UCSD-AML1 (cell line): ENCODE results near the gene PCNX2.

Source experiments
- DNase-seq: peaks from one replicate; lab custom pipeline; 2025; ENCODE audit not compliant: unreplicated experiment; lab: John Stamatoyannopoulos, UW

The PCNX2 gene

DNA sequence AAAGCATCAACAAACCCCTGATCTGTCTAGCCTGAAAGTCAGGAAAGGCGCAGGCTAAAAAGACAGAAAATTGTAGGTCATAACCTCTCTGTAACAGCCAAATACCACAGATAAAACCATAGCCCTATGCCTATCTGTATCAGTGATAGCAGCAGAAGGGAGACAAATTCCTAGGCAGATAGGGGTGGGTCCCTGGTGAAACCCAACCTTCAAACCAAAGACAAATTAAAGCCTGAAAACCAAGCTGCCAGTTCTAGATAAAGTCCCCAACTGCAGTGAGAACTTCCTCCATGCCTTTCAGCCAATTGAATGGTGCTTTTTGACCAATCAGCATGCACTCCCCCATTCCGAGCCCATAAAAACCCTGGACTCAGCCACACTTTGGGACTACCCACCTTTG is 229.8 kb downstream of the PCNX2 start:
- DNase-seq = no peak

DNA sequence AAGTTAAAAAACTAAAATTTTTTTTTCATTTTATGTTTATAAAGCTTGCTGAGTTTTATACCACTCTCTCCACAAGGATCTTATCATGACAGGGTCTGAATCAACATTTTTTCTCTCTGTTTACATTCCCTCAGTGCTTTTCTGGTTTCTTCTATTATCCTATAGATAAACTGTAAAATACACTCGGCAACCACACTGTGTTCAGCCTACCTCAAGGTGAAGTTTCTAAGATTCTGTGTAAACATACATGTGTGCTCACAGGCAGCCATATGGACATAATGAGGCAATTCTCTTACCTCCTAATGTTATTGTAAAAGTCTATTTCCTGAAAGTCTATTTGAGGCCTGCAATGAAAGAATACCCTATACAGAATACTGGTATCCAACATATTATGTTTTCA is 230.5 kb downstream of the PCNX2 start:
- DNase-seq = no peak

DNA sequence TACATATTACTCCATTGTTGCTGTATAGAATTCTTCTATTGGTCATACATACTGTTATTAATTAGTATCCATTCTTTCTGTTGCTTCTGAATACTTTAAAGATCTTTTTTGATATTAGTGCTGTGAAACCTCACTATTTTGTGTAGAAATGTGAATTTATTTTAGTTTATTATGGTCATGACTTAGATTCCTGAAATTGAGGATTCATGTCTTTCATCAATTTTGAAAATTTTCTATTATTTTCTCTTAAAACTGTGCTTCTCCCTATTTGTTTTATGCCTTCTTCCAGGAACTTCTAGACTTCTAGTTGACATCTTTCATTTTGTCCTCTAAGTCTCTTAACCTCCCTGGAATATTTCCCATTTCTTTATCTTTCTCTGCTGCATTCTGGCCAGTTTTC is 232.1 kb downstream of the PCNX2 start:
- DNase-seq = no peak

DNA sequence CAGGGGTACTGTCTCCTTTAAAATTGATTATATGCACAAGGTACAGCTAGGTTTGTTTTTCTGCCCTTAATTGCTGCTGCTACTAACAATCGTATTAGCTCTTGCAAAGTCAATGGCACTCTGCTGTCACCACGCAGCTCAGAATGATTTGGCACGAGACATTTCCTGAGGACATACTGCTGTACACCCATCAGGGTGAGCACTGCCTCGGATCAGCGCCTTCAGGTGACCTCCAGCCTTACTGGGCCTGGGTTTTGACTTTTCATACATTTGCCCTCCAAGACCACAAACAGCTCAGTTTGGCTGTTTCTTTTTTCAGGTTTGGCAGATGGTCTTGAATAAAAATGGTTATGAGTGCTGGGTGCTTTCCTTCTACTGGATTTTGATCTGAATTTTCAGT is 234.3 kb downstream of the PCNX2 start:
- no peak for DNase-seq

DNA sequence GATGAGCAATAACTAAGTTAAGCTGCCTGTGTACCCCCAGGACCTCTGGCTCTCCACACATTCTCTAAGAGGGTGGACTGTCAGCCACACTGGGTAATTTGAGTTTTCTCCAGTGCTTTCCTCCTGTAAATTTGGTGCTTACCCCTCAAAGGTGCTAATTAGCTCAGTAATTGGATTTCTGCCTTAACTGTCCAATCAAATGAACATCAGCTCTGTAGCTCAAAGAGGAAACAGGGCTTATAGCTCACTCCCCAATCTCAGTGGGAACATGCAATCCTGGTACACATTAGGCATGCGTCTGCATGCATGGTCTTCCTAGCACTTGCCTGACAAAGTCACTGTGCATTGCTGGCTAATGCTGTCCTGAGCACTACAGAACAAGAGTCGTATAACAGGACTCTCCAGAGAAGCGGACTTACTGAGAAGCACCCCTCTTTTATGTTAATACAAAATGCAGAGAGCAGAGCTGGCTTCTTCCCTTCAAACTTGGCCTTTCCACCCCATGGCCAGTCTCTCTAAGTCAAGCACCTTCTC is 235.0 kb downstream of the PCNX2 start:
- DNase-seq = no peak

DNA sequence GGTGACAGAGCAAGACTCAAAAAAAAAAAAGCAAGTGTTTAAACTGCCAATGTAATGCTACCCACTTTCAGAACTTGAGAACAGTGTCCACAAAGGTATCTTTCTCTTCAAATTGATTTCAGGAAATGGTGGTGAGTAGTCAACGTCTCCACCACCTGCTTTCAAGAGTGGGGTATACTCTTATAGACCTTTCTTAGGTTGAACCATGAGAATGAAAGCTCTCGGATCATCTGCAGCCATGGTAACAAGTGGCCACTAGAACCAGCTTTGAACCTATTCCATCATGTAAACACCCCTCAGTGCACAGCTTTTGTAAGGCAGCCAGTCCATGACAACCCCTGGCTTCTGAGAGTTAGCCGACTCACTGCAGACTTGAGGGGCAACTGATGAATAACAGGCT is 237.7 kb downstream of the PCNX2 start:
- no peak for DNase-seq

DNA sequence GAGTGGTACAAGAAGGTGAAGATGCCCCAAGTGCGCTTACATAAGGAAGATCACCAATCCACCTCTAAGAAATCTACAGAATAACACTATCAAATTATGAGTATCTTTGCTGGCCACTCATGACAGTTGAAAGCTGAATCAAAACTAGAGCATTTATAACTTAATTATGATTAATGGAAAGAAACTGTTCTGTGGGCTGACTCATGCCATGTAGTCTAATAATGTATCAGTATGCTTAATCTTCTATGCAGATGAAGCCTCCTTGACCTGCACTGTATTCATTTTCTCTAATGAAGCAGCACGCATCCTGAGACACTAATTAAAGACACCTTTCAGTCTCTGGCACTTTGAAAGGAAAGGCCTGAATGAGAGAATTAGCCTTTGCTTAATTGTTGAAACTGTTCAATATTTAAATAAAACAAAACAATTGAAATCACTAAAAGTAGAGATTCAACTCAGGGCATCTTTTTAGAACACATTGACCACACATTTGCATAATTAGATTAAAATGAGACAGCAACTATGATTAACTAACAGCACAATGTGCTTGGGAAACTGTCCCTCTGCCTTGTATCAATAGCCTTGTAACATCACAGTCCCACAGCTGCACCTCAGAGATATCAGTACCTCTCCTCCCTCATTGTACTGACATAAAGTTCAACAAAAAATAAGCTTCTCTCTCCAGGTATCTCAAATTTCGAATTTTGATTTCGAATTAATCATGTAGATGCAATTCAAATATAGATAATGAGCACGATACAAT is 239.5 kb downstream of the PCNX2 start:
- DNase-seq = no peak

DNA sequence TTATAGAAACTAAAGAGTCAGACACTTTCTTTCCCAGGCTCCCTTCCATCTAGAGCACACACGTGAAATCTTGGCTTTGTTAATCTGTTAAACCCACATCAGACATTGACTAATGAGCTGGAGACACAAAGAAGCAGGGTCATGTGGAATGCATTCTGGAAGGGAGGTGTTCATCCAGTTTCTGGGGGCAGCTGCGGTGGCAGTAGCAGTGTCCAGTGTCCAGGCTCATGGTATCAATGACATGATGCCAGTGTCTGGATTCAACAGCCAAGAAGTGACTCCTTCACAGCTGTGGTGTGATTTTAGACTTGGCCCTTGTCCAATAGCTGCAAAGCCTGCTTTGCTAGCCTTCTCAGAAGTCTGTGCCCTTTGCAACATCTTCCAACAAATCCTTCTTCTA is 249.9 kb downstream of the PCNX2 start:
- no peak for DNase-seq

DNA sequence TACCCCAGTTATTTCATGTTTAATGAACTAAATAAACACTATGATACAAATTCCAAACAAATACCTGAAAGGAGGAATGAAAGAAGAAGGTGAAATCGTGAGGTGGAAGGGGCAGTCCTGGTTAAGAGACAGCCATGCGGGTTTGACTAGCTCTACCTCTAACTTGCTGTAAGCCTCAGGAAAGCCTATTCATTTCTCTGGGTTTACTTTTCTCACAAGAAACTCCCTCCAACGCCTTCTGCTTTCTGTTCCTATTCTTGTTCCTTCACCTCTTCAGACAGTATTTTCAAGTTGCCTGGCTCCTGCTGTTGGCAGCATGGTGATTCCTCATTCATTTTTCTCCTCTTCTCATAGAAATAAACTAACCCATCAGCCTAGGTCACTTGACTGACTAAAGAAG is 252.7 kb downstream of the PCNX2 start:
- no peak for DNase-seq

DNA sequence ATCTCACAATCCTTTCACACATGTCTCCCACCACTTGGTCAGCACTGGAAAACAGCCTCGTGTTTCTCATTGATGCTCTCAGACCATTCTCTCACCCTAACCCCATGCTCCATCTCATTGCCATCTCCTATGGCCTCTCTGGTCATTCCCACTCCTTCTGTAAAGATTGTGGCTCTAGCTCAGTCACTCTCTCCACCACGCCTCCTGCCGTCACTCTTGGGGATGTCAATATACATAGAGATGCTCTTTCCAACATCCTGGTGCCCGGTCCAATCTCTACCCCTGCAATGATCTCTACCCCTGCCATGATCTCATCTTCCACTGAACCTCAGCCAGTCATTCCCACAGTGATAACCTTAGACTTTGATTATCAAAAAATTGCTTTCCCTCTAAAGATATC is 255.0 kb downstream of the PCNX2 start:
- DNase-seq = no peak

DNA sequence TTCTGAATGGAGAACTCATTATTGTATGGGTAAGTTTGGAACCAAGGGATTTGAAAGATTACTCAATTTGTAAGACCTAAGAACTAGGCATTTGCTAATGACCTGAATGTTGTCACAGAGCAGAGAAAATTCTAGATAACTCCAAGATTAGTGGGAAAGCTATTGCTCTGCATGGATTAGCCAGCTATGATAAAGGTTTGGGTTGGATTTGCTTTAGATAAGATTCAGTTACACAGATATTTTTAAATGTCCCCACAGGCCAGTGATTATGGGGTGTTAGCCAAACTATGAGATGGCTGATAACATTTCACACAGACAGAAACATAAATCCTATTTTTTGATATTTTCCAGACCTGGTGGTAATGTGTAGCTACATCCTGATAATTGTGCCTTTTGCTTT is 256.9 kb downstream of the PCNX2 start:
- DNase-seq = no peak

DNA sequence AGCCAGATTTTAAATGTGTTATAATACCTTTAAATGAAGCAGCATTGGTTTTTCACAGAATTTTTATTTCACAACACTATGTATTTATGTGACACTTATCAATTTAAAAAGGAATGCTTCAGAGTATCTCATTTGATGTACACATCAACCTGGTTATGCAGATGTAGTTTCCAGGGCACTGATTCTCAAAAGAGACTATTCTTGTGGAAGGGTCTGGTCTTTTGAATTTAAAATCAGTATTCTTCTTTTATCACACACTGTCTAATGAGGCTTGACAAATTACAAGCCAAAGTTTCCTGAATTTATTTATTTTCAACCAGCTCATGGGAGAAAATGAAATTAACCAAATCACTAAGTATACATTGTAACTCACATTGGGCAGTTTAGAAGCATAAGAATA is 257.7 kb downstream of the PCNX2 start:
- no peak for DNase-seq

DNA sequence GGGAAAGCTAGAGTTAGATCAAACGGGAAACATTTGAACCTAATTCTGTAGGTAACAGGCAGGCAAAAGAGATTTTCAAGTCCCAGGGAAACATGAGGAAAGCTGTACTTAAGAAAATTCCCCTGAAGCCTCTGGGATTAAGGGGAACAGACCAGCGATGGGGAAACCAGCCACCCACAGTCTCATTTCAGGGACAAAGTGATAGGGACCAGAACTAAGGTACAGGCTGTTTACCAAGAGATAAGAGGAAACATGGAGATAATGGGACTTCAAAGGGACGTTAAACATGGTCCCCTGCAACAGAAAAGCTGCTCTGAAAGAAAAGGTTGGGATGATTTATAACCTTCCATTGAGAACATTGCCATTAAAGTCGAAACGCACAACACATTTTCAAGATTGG is 260.7 kb downstream of the PCNX2 start:
- no peak for DNase-seq

DNA sequence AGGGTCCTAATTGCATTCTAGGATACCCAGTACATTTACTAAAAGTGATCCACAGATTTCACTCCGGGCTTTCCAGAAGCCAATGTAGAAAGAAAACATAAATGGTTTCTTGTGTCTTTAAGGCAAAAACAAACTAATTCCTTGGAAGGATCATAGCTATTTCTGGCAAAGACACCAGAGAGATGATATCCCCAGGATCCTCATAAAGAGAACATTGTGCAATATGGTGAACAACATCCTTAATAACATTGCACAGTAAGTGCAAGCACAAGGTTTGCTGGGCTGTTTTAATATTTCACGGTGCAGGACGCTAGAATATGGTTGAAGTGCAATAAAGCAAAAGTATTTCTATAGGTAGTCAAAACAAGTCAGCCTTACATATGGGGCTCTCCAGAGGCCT is 262.2 kb downstream of the PCNX2 start:
- DNase-seq = no peak

DNA sequence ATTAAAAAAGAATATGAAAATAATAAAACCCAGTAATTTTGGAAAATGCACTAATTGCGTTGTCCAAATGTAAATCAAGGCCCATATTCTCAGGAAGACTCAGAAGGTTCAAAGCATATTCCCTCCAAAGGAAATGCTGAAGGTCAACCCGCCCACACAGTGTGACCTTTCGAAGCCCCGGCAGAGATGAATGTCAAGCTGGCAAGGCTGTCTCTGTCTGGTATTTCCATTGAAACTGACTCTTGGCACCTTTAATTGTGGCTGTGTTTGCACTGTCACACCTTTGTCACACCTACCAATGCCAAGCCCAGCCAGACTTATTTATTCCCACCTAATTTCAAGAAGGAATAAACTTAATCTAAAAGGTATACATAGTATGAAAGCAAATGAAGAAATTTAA is 262.6 kb downstream of the PCNX2 start:
- no peak for DNase-seq

DNA sequence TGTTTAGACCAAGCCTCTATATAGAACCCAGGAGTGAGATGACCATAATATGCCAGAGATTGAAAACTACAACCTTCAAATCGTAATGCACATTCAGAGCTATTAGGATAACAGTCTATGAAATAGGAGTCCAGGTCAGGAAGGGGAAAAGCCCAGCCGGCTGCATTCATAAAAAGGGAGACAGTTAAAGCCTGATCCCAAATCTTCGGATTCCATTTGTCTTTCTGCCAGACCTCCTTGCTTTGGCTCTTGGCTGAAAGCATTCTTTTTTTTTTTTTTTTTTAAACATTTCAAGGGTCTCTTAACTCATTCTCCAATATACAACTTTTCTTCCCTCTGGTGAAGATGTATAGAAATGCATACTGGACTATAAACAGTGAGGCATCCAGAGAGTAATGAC is 264.0 kb downstream of the PCNX2 start:
- no peak for DNase-seq

DNA sequence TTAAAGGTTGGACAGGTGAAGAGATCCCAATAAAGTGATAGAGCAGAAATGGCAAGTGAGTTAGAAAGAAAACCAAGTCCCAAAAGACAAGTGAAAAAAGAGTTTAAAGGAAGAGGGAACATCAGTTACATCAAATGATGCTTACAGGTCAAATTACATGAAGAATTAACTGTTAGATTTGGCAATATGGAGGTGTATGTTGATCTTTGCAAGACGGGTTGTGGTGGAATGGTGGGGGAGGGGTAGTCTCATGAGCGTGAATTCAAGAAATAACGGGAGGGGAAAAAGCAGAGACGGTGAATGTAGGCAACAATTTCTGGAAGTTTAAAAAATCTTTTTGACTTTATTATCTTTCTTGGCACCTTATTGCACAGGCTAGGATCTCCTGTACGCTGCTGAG is 268.5 kb downstream of the PCNX2 start:
- DNase-seq = no peak

DNA sequence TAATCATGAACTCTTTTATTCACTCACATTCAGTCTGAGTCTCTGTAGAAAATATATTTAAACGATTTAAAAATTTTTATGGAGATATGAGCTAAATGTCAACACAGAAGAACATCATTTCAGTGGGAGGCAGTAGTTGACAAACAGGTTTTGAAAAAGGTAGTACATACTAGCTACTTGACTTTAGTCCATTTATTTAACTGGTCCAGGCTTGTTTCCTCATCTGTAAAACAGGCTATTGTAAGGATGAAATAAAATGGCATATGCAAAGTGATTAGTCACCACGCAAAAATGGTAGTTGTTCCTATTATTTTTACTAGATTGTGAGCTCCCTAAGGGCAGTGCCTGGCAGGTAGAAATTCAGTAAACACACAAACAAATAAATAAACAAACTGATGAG is 270.0 kb downstream of the PCNX2 start:
- no peak for DNase-seq

DNA sequence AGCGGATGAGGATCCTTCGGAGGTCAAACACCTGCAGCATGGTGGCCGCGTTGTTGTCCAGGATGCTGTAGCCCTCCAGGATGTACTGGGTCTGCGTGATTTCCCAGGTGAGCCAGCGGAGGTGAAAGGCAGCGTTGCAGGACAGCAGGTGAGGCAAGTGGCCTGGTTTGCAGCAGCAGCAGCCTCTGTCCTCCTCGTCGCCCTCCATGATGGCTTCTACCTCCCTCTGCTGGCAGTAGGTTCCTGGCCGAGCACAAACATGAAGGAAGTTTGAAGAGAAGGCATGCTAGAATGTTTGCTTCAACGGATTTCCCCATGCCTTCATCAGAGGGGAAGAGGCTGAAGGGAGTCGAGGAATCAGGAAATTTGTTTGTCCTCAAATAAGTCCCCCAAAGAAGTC is 270.4 kb downstream of the PCNX2 start:
- DNase-seq = peak; percentile 56

DNA sequence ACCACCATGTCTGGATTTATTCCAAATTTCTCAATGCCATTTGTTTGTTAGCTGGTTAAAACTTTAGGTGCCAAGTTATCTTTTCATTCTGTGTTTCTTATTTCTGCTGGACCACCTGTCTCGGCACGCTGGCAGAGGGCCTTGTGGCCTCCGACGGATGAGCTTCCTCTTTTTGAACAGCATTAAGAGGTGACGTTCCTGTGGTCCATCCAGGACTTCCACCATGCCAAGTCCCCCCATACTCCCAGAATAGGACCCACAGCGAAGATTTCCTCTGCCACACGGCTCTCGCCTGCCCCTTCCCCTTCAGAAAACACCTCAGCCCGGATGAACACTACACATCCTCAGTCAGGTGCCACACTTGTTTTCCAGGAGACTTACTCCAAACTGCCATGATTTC is 271.3 kb downstream of the PCNX2 start:
- no peak for DNase-seq

DNA sequence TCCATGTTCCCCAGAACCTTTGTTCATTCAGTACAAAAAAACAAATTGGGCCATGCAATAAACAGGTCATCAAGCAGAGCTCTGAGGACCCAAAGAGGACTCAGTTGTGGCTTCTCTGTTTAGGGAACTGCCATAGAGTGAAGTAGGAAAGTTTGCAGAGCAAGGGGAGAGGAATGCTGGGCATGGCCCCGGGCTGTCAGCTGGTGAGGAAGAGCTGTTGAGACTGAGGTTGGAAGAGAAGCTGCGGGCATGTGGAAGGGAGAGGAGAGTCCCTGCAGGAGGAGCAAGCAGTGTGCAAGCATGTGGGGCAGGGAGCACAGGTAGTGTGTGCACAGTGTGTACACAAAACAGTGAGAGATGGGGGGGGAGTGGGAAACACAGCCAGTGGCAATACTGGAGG is 273.3 kb downstream of the PCNX2 start:
- DNase-seq = no peak

DNA sequence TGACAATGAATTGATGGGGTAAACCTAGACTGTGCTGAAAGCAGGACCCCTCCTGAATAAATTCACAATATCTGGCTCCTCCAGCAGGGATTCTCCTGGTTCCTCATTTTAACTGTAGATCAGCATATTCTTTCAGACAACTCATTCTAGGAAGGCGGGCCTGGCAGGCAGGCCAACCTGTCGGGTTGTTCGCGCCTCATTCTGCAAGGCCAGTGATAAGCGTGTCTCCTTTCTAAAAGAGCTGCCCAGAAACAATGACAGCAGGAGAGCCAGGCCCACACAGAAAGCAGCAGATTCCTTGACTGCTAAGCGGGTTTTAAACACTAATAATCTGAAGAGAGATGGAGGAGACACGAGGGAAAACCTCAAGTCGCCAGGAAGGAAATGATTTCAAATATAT is 275.1 kb downstream of the PCNX2 start:
- DNase-seq = peak; percentile 25

DNA sequence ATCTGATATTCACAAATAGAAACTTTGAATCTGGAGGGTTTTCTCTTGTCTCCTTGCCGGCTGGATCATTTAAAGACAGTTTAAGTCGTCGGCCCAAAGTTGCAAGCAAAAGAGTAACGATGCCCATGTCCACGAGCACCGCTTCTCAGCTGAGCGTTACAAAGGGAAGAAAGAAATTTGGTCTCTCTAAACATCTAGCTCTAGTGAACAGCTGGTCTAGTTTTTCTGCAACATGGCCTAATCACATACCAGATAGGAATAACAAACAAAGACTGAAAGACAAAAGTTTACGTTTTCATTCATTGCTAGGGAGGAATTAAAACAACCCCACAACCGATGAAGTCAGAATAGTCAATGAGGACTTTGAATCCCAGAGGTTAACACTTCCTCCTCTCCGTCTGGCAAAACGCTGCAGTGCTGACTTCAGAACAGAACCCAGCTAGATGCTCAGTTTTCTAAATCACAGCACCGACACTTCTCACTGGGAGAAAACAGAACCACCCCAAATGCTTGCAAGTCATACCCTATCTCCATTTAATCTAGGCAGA is 275.7 kb downstream of the PCNX2 start:
- DNase-seq = no peak
